ENCODE data around the gene FANCC. TPM values are rescaled to one million over a fixed set of nuclear protein-coding genes. Genes with fewer than 3 reads are reported as not detected.

Gene FANCC
- total RNA-seq, 3 donors from 2014 or later (not counting 1 experiment from before 2014, with no cell fraction given), result 9.9 to 18.9 (median 12.8) TPM

- WGBS (ENCODE audit: insufficient coverage), result 95% methylated on average over 21 of the region's 22 CpGs
- DNase-seq (no peak), ATAC-seq (no peak)
- Mint-ChIP-seq H3K4me3 (no peak overlapping the region), H3K9me3 (no peaks in the 10 kb centered on the region), H3K36me3 (no peaks in the 10 kb centered on the region), H3K27me3 (ENCODE audit: low read depth in 2 of 2) (no peaks in the 10 kb centered on the region), H3K4me1 (peaks cover 23 to 31% of the 10 kb centered on the region in 2 donors), H3K27ac (no peak overlapping the region)
- intact Hi-C loops (cut with micrococcal nuclease), result no loop called here
- H3K27me3 ChIP-seq (ENCODE audit: control insufficient read depth, insufficient read depth, low read length), result no peaks in the 10 kb centered on the region
- no peak overlapping the region for H3K27ac ChIP-seq (ENCODE audit: low read length)
- H3K9me3 ChIP-seq (ENCODE audit: control insufficient read depth, insufficient read depth, low read length), result no peaks in the 10 kb centered on the region
- peaks cover 22% of the 10 kb centered on the region for H3K4me1 ChIP-seq (ENCODE audit: control insufficient read depth, insufficient read depth, low read length)
- H3K4me3 ChIP-seq (ENCODE audit: low read length), result no peak overlapping the region
- no peak for TF ChIP-seq CTCF (IDR thresholded peaks at IDR 0.05)
- H3K36me3 ChIP-seq (ENCODE audit: control insufficient read depth, insufficient read depth, low read length), result no peaks in the 10 kb centered on the region
Observed at GRCh38 chr9:95095641-95096355, 221.7 kb downstream of the FANCC start.

GRCh38 chr9:95094002-95094401 lies 223.5 kb downstream of the FANCC start:
- H3K4me3 ChIP-seq (ENCODE audit: low read length), result no peak overlapping the region
- H3K4me1 ChIP-seq (ENCODE audit: control insufficient read depth, insufficient read depth, low read length), result peaks cover 28% of the 10 kb centered on the region
- H3K36me3 ChIP-seq (ENCODE audit: control insufficient read depth, insufficient read depth, low read length), result no peaks in the 10 kb centered on the region
- ATAC-seq (no peak), DNase-seq (no peak)
- TF ChIP-seq CTCF (IDR thresholded peaks at IDR 0.05), result no peak
- H3K27ac ChIP-seq (ENCODE audit: low read length), result no peak overlapping the region
- Mint-ChIP-seq H3K4me1 (peaks cover 23 to 40% of the 10 kb centered on the region in 2 donors), H3K9me3 (no peaks in the 10 kb centered on the region), H3K4me3 (no peak overlapping the region), H3K27me3 (ENCODE audit: low read depth in 2 of 2) (no peaks in the 10 kb centered on the region), H3K36me3 (no peaks in the 10 kb centered on the region), H3K27ac (no peak overlapping the region)
- H3K9me3 ChIP-seq (ENCODE audit: control insufficient read depth, insufficient read depth, low read length), result no peaks in the 10 kb centered on the region
- WGBS (ENCODE audit: insufficient coverage), result 90% methylated on average over 10 of the region's 10 CpGs
- intact Hi-C loops (cut with micrococcal nuclease), result no loop called here
- no peaks in the 10 kb centered on the region for H3K27me3 ChIP-seq (ENCODE audit: control insufficient read depth, insufficient read depth, low read length)

- WGBS (ENCODE audit: insufficient coverage), result 94% methylated on average over 16 of the region's 16 CpGs
- intact Hi-C loops (cut with micrococcal nuclease), result no loop called here
- ATAC-seq, result no peak
- H3K27me3 ChIP-seq (ENCODE audit: control insufficient read depth, insufficient read depth, low read length), result no peaks in the 10 kb centered on the region
- H3K27ac ChIP-seq (ENCODE audit: low read length), result no peak overlapping the region
- no peak for TF ChIP-seq CTCF (IDR thresholded peaks at IDR 0.05)
- Mint-ChIP-seq H3K4me1 (peaks cover 23 to 40% of the 10 kb centered on the region in 2 donors), H3K27ac (no peak overlapping the region), H3K36me3 (no peaks in the 10 kb centered on the region), H3K9me3 (no peaks in the 10 kb centered on the region), H3K27me3 (ENCODE audit: low read depth in 2 of 2) (no peaks in the 10 kb centered on the region), H3K4me3 (no peak overlapping the region)
- H3K4me1 ChIP-seq (ENCODE audit: control insufficient read depth, insufficient read depth, low read length), result peaks cover 28% of the 10 kb centered on the region
- DNase-seq, result no peak
- no peaks in the 10 kb centered on the region for H3K36me3 ChIP-seq (ENCODE audit: control insufficient read depth, insufficient read depth, low read length)
- no peak overlapping the region for H3K4me3 ChIP-seq (ENCODE audit: low read length)
- no peaks in the 10 kb centered on the region for H3K9me3 ChIP-seq (ENCODE audit: control insufficient read depth, insufficient read depth, low read length)
Observed at GRCh38 chr9:95093586-95093985, 223.9 kb downstream of the FANCC start.

All from natural killer cell (primary cell).